B cell (primary cell): ENCODE results near the gene SYCP2. TPM values are rescaled to one million over a fixed set of nuclear protein-coding genes. Genes with fewer than 3 reads are reported as not detected.

Experiments
- ATAC-seq: fragments of 200-7000 bp; cut with Tn5 transposase; one replicate; pipeline ENCODE4 v1.10.0; 2021; ENCODE audit warnings: low read depth, mild to moderate bottlenecking, moderate number of reproducible peaks, moderate library complexity
- CTCF ChIA-PET: fragments of 350-600 bp; sonication (Branson Sonifier 250); formaldehyde crosslinking; loops from one replicate; lab custom pipeline; 2021; ENCODE audit warnings: antibody characterized with exemption, inconsistent platforms; lab: Charles Lee
- POLR2A ChIA-PET: fragments of 350-600 bp; sonication (Branson Sonifier 250); formaldehyde crosslinking; loops from one replicate; lab custom pipeline; 2021; ENCODE audit warnings: antibody characterized with exemption; lab: Charles Lee
- DNase-seq: peaks from one replicate; pipeline ENCODE4 v3.0.0; 2013
- H2AFZ ChIP-seq: 2 replicates; pipeline ENCODE4 v1.6.1; 2012; ENCODE audit warnings: mild to moderate bottlenecking, low read depth, low read length; ENCODE audit not compliant: insufficient read depth, poor library complexity, severe bottlenecking
- H3K27ac ChIP-seq, 2 donors: 1 replicate in 1 of 2; 2 replicates in 1 of 2; pipeline ENCODE4 v1.5.1; 2012 to 2013; ENCODE audit warnings: low read length in 2 of 2, mild to moderate bottlenecking in 2 of 2, moderate library complexity in 1 of 2
- H3K27me3 ChIP-seq, 4 experiments: fragments of 200-600 bp in 1 of 4; sonication (generic) in 1 of 4; replicated peaks in 1 of 4; 1 replicate in 2 of 4; 2 replicates in 2 of 4; pipeline versions ENCODE4 v1.6.1 to v1.7.0; 2013 to 2016; ENCODE audit warnings: low read length in 3 of 4, mild to moderate bottlenecking in 2 of 4, mixed read lengths in 1 of 4, moderate library complexity in 1 of 4; ENCODE audit not compliant: insufficient read depth in 4 of 4, control insufficient read depth in 3 of 4; ENCODE audit errors: control extremely low read depth in 1 of 4
- H3K36me3 ChIP-seq, 2 experiments: replicated peaks in 1 of 2; 1 replicate in 1 of 2; 2 replicates in 1 of 2; pipeline versions ENCODE4 v1.6.1 to v1.7.1; 2013; ENCODE audit warnings: low read length in 1 of 2; ENCODE audit not compliant: insufficient read depth in 2 of 2, control insufficient read depth in 1 of 2; ENCODE audit errors: control extremely low read depth in 1 of 2, extremely low read depth in 1 of 2
- H3K4me1 ChIP-seq, 2 donors: fragments of 200-600 bp in 1 of 2; sonication (generic) in 1 of 2; 1 replicate in 1 of 2; 2 replicates in 1 of 2; pipeline versions ENCODE4 v1.5.1 to v1.6.1; 2013 to 2017; ENCODE audit warnings: low read length in 2 of 2; ENCODE audit not compliant: control insufficient read depth in 2 of 2, insufficient read depth in 2 of 2
- H3K4me2 ChIP-seq: replicated peaks from 2 replicates; pipeline ENCODE3; 2012; ENCODE audit warnings: mild to moderate bottlenecking, low read depth, low read length; ENCODE audit not compliant: poor library complexity, severe bottlenecking
- H3K4me3 ChIP-seq, 5 experiments: fragments of 200-600 bp in 1 of 5; sonication (generic) in 1 of 5; 1 replicate in 3 of 5; 2 replicates in 2 of 5; pipeline versions ENCODE4 v1.5.1 to v1.7.0; 2011 to 2016; ENCODE audit warnings: low read length in 4 of 5, mild to moderate bottlenecking in 4 of 5, low read depth in 2 of 5, control low read depth in 1 of 5, moderate library complexity in 1 of 5; ENCODE audit not compliant: insufficient read depth in 1 of 5; ENCODE audit errors: control extremely low read depth in 1 of 5, extremely low read depth in 1 of 5
- H3K79me2 ChIP-seq: fragments of 200-600 bp; sonication (generic); one replicate; pipeline ENCODE4 v1.6.0; 2016; ENCODE audit warnings: low read length; ENCODE audit not compliant: control insufficient read depth, insufficient read depth
- H3K9ac ChIP-seq: fragments of 200-600 bp; sonication (generic); 2 replicates; pipeline ENCODE4 v1.6.1; 2017; ENCODE audit warnings: mild to moderate bottlenecking, low read length, moderate library complexity
- H3K9me3 ChIP-seq, 3 donors: one replicate each; pipeline versions ENCODE4 v1.6.1 to v1.7.1; 2013; ENCODE audit warnings: low read length in 2 of 3; ENCODE audit not compliant: control insufficient read depth in 2 of 3, insufficient read depth in 1 of 3; ENCODE audit errors: control extremely low read depth in 1 of 3
- H4K20me1 ChIP-seq: 2 replicates; pipeline ENCODE4 v1.6.0; 2012; ENCODE audit warnings: mild to moderate bottlenecking, low read length; ENCODE audit not compliant: insufficient read depth, control insufficient read depth, poor library complexity, severe bottlenecking
- H3K27ac Mint-ChIP-seq: one replicate; pipeline ENCODE4 v1.8.0; 2021; ENCODE audit warnings: mixed read lengths
- H3K27me3 Mint-ChIP-seq: one replicate; pipeline ENCODE4 v1.8.0; 2021; ENCODE audit warnings: mixed read lengths
- H3K4me1 Mint-ChIP-seq: one replicate; pipeline ENCODE4 v1.8.0; 2021; ENCODE audit warnings: mixed read lengths
- H3K4me3 Mint-ChIP-seq: one replicate; pipeline ENCODE4 v1.8.0; 2021; ENCODE audit warnings: mixed read lengths
- H3K9me3 Mint-ChIP-seq: one replicate; pipeline ENCODE4 v1.8.0; 2022; ENCODE audit warnings: mixed read lengths; ENCODE audit not compliant: insufficient read depth
- CTCF ChIP-seq: fragments of 200-600 bp; IDR thresholded peaks from one replicate; pipeline ENCODE4 v1.8.0; 2022; ENCODE audit warnings: antibody characterized with exemption, mild to moderate bottlenecking
- EZH2 ChIP-seq: IDR thresholded peaks from 2 replicates; pipeline ENCODE4 v1.6.1; 2012; ENCODE audit warnings: borderline replicate concordance, low read depth, mild to moderate bottlenecking, moderate library complexity, low read length; ENCODE audit not compliant: insufficient read depth, poor library complexity, severe bottlenecking
- WGBS: methylation state at CpG from one replicate; pipeline ENCODE4 v1.1.5; 2013; ENCODE audit warnings: missing lambda C conversion rate; ENCODE audit not compliant: insufficient coverage; 5-methylcytosine and 5-hydroxymethylcytosine counted together
- intact Hi-C: fragments of 100-400 bp; cut with micrococcal nuclease; formaldehyde crosslinking; loops from one replicate; pipeline ENCODE4 v1.10.0; 2022
- polyA plus RNA-seq: library from polyadenylated mRNA; depleted of rRNA; stranded (reverse); fragments of >200 nt; gene quantifications from 2 replicates; pipeline ENCODE4 v1.2.3, GENCODE V29; 2012
- total RNA-seq, 2 donors: library from RNA; stranded (reverse); fragments of 120-200 nt in 1 of 2; gene quantifications; 1 replicate in 1 of 2; 2 replicates in 1 of 2; pipeline versions ENCODE4 v1.2.3 to v1.2.4, GENCODE V29; 2013 to 2022

Gene SYCP2
- total and polyA plus RNA-seq, 2 donors (not counting 1 experiment from before 2014, with no cell fraction given) = 0.98 to 4.5 TPM

GRCh38 chr20:59895908-59896307 is 37.5 kb downstream of the SYCP2 start:
- intact Hi-C loops = no loop called here
- WGBS = no CpG with 5 or more reads among the region's 1 CpG
- H3K4me3 ChIP-seq = no peak overlapping the region
- Mint-ChIP-seq H3K4me1 (peaks cover 11% of the 10 kb centered on the region), H3K27ac (no peak overlapping the region), H3K9me3 (no peaks in the 10 kb centered on the region), H3K4me3 (no peak overlapping the region), H3K27me3 (peaks cover 11% of the 10 kb centered on the region)
- no peak overlapping the region for H3K4me2 ChIP-seq
- no peaks in the 10 kb centered on the region for H3K36me3 ChIP-seq
- no peak overlapping the region for H2AFZ ChIP-seq
- ChIA-PET POLR2A (no interaction called here), CTCF (no interaction called here)
- no peaks in the 10 kb centered on the region for H3K27me3 ChIP-seq
- H3K4me1 ChIP-seq = peaks cover 7 to 12% of the 10 kb centered on the region in 2 donors
- H3K9me3 ChIP-seq = peaks cover 0 to 1% (median 0%) of the 10 kb centered on the region in 3 donors
- no peaks in the 10 kb centered on the region for H4K20me1 ChIP-seq
- TF ChIP-seq EZH2 = no peak
- TF ChIP-seq CTCF = no peak
- ATAC-seq (no peak), DNase-seq (no peak)
- H3K79me2 ChIP-seq = no peaks in the 10 kb centered on the region
- no peak overlapping the region for H3K9ac ChIP-seq
- no peak overlapping the region for H3K27ac ChIP-seq

GRCh38 chr20:59891581-59891980 is 41.9 kb downstream of the SYCP2 start:
- CTCF ChIA-PET = no interaction called here

More at GRCh38 chr20:59891581-59891980, 41.9 kb downstream of the SYCP2 start:
- H3K27ac ChIP-seq = no peak overlapping the region
- Mint-ChIP-seq H3K4me1 (peaks cover 18% of the 10 kb centered on the region), H3K27me3 (peaks cover 7% of the 10 kb centered on the region), H3K4me3 (peak overlapping the region; percentile 1), H3K9me3 (peaks cover 3% of the 10 kb centered on the region), H3K27ac (no peak overlapping the region)
- no peaks in the 10 kb centered on the region for H3K36me3 ChIP-seq
- peaks cover 7 to 16% of the 10 kb centered on the region in 2 donors for H3K4me1 ChIP-seq
- no peak overlapping the region for H3K4me3 ChIP-seq
- peaks cover 0 to 1% (median 0%) of the 10 kb centered on the region in 3 donors for H3K9me3 ChIP-seq
- H2AFZ ChIP-seq = no peak overlapping the region
- H3K9ac ChIP-seq = peak overlapping the region; percentile 11
- ATAC-seq (no peak), DNase-seq (peak; percentile 6)
- intact Hi-C loops = no loop called here
- H3K27me3 ChIP-seq = no peaks in the 10 kb centered on the region
- no peak for TF ChIP-seq CTCF
- no peak for TF ChIP-seq EZH2
- WGBS = no CpG with 5 or more reads among the region's 1 CpG
- POLR2A ChIA-PET = no interaction called here
- peak overlapping the region; percentile 32 for H3K4me2 ChIP-seq
- H4K20me1 ChIP-seq = no peaks in the 10 kb centered on the region
- no peaks in the 10 kb centered on the region for H3K79me2 ChIP-seq
